ENCODE data around the gene CDH26. TPM values are rescaled to one million over a fixed set of nuclear protein-coding genes. Genes with fewer than 3 reads are reported as not detected.

CDH26 gene
- 1 to 10 TPM; 1.7 to 4.0 (median 3.5) TPM for total RNA-seq

DNA sequence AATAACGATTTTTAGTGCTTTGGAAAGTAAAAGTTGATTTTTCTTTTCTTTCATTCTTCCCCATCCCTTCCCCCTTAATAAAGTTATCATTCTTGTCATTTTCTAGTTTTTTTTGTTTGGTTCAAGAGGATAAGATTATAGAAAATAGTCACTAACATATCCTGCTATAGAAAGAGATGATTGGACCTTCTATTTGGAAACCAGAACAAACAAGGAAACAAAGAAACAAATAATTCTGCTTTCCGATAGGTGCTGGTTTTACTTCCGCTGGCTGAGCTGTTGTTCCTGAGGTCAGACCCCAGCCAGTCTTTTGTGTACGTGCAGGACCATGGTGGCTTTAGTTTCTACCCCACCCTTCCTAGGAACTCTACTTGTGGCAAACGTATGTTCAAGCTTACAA is at the start of gene CDH26:
CDH26 (plus strand) TSS at position 301 of the 400 bp plus-strand sequence. CDS start 304 bp downstream, outside the sequence.
- TF ChIP-seq, protein P1, sequence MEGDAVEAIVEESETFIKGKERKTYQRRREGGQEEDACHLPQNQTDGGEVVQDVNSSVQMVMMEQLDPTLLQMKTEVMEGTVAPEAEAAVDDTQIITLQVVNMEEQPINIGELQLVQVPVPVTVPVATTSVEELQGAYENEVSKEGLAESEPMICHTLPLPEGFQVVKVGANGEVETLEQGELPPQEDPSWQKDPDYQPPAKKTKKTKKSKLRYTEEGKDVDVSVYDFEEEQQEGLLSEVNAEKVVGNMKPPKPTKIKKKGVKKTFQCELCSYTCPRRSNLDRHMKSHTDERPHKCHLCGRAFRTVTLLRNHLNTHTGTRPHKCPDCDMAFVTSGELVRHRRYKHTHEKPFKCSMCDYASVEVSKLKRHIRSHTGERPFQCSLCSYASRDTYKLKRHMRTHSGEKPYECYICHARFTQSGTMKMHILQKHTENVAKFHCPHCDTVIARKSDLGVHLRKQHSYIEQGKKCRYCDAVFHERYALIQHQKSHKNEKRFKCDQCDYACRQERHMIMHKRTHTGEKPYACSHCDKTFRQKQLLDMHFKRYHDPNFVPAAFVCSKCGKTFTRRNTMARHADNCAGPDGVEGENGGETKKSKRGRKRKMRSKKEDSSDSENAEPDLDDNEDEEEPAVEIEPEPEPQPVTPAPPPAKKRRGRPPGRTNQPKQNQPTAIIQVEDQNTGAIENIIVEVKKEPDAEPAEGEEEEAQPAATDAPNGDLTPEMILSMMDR (IDR thresholded peaks at IDR 0.05; ENCODE audit: low read depth), result no peak

DNA sequence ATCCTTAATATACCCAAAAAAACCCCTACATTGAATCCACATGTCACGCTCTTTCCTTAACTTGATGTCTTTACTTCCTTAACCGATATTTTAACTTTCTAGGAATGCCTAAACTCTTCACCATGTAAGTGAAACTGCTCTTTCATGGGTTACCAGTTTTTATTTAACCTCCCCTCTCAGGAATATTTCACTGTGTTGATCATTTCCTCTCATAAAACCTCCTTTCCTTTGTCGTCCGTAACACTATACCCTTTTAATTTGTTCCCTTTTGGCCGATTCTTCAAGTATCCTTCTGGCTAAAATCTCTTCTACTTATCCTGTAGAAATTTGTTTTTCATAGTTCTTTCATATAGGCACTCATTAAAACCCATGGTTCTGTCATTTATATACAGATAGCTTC is 49.4 kb upstream of the CDH26 start:
- TF ChIP-seq, protein P1 (IDR thresholded peaks at IDR 0.05; ENCODE audit: low read depth), result no peak

DNA sequence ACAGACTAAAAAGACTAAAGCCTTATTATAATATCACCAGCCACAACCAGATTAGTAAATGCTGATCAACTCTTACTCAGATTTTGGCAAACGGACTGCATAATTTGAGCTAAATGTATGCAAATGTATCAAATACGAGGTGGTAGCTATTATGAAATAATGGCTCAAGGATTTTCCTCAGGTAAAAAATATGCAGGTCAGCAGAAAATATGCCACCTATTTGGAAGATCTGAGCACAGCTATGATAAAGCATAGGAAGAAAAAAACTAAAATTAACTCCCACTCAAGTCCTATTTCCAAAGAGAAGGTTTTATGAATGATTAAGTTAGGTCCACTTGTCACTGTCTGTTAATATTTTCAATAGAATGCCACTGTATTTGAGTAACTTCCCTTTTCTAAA is 47.2 kb upstream of the CDH26 start:
- TF ChIP-seq, protein P1 (IDR thresholded peaks at IDR 0.05; ENCODE audit: low read depth), result no peak

DNA sequence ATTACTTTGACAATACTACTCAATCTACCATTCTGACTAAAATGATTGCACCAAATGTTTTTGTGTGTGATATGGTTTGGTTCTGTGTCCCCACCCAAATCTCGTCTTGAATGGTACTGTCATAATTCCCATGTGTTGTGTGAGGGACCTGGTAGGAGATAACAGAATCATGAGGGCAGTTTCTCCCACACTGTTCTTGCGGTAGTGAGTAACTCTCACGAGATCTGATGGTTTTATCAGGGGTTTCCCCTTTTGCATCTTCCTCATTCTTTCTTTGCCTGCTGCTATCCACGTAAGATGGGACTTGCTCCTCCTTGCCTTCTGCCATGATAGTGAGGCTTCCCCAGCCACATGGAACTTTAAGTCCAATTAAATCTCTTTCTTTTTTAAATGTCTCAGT is 45.6 kb upstream of the CDH26 start:
- TF ChIP-seq, protein P1 (IDR thresholded peaks at IDR 0.05; ENCODE audit: low read depth), result no peak

DNA sequence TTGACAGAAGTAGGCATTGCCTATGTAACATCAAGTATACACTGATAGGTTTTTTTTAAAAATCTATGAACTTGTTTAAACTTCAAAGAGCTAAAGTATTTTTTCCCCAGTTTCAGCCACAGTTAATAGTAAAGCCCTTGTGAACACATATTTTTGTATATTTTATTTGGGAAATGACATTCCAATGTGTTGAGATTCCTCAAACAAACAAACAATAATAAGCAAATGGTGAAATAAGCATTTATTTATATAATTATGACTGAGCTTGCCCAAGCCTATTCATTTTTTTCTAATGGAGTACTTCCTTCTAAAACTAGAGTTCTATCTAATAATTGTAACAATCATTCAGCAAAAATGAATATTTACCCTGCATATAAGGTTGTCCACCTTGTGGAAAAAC is 37.3 kb upstream of the CDH26 start:
- TF ChIP-seq, protein P1 (IDR thresholded peaks at IDR 0.05; ENCODE audit: low read depth), result no peak

DNA sequence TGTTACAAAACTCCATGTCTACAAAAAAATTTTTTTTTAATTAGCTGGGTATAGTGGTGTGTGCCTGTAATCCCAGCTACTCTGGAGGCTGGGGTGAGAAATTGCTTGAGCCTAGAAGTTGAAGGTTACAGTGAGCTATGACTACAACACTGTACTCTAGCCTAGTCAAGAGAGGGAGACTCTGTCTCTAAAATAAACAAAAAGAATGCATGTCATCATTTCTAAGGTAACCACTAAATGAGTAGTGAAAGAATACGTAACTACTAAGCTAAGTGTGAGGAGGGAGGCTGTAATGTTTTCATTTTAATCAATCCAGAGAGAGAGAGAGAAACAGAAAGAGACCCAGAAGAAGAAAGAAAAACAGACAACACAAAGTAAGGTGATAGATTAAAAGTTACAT is 34.7 kb upstream of the CDH26 start:
- TF ChIP-seq, protein P1 (IDR thresholded peaks at IDR 0.05; ENCODE audit: low read depth), result no peak

DNA sequence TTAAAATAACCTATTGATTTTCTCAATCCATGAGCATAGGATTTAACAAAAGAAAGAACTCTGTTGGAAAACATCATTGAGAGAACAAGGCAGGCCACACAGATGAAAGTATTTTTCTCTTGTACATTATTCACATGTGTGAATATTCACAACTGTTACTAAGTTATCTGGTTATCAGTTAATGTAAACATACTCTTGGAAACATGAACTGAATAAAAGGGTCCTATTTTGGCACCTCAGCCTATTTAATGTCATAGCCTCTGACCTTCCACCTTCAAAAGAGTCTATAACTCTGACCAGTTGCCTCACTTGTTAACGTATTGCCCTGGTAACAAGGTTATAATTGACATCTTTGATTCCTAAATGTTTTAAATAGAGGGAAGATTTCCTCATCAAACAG is 32.9 kb upstream of the CDH26 start:
- TF ChIP-seq, protein P1 (IDR thresholded peaks at IDR 0.05; ENCODE audit: low read depth), result no peak

Data from subcutaneous adipose tissue (tissue), 4 donors.